ENCODE measurements around the gene HNF4A.
"Not testable (repeated sequence)": the region's sequence is repeated elsewhere in the genome, so short reads cannot be mapped to it uniquely, and the experiment has no call there.

The HNF4A gene

DNA sequence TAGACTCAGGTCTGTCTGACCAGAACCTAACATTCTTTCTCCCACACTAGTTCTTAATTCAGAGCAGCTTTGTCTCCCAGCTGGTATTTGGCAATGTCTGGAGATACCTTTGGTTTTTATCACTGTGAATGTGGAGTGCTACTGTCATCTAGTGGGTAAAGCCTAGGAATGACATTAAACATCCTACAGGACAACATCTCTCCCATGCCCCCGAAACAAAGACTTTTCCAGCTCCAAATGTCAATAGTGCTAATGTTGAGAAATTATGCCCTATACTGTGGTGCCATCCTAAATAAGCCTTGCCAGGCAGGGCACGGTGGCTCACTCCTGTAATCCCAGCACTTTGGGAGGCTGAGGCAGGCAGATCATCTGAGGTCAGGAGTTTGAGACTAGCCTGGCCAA is 116.0 kb downstream of the HNF4A start:
- CTCF ChIA-PET, result interaction anchor here (0.6 to 2.1 kb wide), 12 partner anchors 18 to 258 kb away, joined by 3 to 14 read pairs (median 4); no protein-coding TSS in a partner anchor
- H3K4me3 ChIP-seq (ENCODE audit: low read depth, low read length), result no peak overlapping the region
- no peaks in the 10 kb centered on the region for H3K4me1 ChIP-seq (ENCODE audit: control insufficient read depth, insufficient read depth, low read length)
- H3K9me3 ChIP-seq (ENCODE audit: control insufficient read depth, insufficient read depth, low read depth, low read length), result no peaks in the 10 kb centered on the region
- POLR2A ChIA-PET, result no interaction called here
- TF ChIP-seq ZNF561 (tag by site-specific recombination; IDR thresholded peaks at IDR 0.05; ENCODE audit: borderline replicate concordance), result no peak
- no peak for TF ChIP-seq ZNF701 (tag by site-specific recombination; IDR thresholded peaks at IDR 0.05)
- TF ChIP-seq SP3 (tag by site-specific recombination; IDR thresholded peaks at IDR 0.05), result no peak
- no peak for TF ChIP-seq ZNF302 (tag by site-specific recombination; IDR thresholded peaks at IDR 0.05; ENCODE audit: low read depth)
- peak; percentile 87 for TF ChIP-seq ZNF654 (tag by site-specific recombination; IDR thresholded peaks at IDR 0.05; ENCODE audit: low read depth)
- TF ChIP-seq ZNF560 (tag by site-specific recombination; IDR thresholded peaks at IDR 0.05; ENCODE audit: borderline replicate concordance), result no peak
- TF ChIP-seq, protein P1, sequence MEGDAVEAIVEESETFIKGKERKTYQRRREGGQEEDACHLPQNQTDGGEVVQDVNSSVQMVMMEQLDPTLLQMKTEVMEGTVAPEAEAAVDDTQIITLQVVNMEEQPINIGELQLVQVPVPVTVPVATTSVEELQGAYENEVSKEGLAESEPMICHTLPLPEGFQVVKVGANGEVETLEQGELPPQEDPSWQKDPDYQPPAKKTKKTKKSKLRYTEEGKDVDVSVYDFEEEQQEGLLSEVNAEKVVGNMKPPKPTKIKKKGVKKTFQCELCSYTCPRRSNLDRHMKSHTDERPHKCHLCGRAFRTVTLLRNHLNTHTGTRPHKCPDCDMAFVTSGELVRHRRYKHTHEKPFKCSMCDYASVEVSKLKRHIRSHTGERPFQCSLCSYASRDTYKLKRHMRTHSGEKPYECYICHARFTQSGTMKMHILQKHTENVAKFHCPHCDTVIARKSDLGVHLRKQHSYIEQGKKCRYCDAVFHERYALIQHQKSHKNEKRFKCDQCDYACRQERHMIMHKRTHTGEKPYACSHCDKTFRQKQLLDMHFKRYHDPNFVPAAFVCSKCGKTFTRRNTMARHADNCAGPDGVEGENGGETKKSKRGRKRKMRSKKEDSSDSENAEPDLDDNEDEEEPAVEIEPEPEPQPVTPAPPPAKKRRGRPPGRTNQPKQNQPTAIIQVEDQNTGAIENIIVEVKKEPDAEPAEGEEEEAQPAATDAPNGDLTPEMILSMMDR (tag by site-specific recombination; IDR thresholded peaks at IDR 0.05), result peak; percentile 88
- H3K27ac ChIP-seq (ENCODE audit: extremely low read depth, low read depth, low read length), result no peak overlapping the region
- H3K36me3 ChIP-seq (ENCODE audit: control insufficient read depth in 2 of 2, insufficient read depth in 1 of 2, low read length in 2 of 2), result no peaks in the 10 kb centered on the region

DNA sequence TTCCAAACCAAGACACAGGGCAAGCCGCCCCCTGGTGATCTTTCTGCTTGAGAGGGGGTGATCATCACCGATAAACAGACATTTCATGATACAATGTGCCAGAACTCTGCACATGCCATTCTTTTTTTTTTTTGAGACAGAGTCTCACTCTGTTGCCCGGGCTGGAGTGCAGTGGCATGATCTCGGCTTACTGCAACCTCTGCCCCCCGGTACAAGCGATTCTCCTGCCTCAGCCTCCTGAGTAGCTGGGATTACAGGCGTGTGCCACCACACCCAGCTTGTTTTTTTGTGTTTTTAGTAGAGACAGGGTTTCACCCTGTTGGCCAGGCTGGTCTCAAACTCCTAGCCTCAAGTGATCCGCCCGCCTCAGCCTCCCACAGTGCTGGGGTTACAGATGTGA is 116.8 kb downstream of the HNF4A start:
- H3K4me1 ChIP-seq (ENCODE audit: control insufficient read depth, insufficient read depth, low read length); H3K9me3 ChIP-seq (ENCODE audit: control insufficient read depth, insufficient read depth, low read depth, low read length); H3K36me3 ChIP-seq (ENCODE audit: control insufficient read depth in 2 of 2, insufficient read depth in 1 of 2, low read length in 2 of 2); H3K4me3 ChIP-seq (ENCODE audit: low read depth, low read length); H3K27ac ChIP-seq (ENCODE audit: extremely low read depth, low read depth, low read length); POLR2A ChIA-PET: not testable (repeated sequence)
- CTCF ChIA-PET, result interaction anchor here (0.6 to 2.1 kb wide), 7 partner anchors 33 to 1660 kb away, joined by 3 to 14 read pairs (median 4); no protein-coding TSS in a partner anchor

DNA sequence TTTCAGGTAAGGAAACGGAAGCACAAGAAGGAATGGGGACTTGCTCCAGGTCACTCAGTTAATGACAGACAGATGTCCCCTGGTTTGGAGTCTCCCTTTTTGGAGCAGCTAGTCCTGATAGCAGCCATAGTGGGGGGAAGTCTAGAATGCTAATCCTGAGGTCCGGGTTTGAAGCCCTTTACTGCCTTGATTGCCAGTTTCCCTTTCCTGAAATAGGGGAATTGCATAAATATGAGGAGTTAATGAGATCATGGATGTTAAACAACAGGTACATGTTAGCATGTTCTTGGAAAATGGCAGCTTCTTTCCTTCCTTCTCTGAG is 119.8 kb downstream of the HNF4A start:
- TF ChIP-seq ZNF335 (tag by site-specific recombination; conservative IDR thresholded peaks at IDR 0.05) (peak; percentile 86), ZNF660 (tag by site-specific recombination; IDR thresholded peaks at IDR 0.05) (peak; percentile 44; the same call in 1 of the 2 replicates)
- TF ChIP-seq, protein P2, sequence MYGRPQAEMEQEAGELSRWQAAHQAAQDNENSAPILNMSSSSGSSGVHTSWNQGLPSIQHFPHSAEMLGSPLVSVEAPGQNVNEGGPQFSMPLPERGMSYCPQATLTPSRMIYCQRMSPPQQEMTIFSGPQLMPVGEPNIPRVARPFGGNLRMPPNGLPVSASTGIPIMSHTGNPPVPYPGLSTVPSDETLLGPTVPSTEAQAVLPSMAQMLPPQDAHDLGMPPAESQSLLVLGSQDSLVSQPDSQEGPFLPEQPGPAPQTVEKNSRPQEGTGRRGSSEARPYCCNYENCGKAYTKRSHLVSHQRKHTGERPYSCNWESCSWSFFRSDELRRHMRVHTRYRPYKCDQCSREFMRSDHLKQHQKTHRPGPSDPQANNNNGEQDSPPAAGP (tag by site-specific recombination; IDR thresholded peaks at IDR 0.05), result no peak
- Histone ChIP-seq H3K27ac (ENCODE audit: extremely low read depth, low read depth, low read length) (no peak overlapping the region), H3K36me3 (ENCODE audit: control insufficient read depth in 2 of 2, insufficient read depth in 1 of 2, low read length in 2 of 2) (peaks cover 0 to 8% of the 10 kb centered on the region in 2 experiments; a peak in 2 of 3 replicates), H3K4me3 (ENCODE audit: low read depth, low read length) (peak overlapping the region; percentile 83), H3K4me1 (ENCODE audit: control insufficient read depth, insufficient read depth, low read length) (no peaks in the 10 kb centered on the region), H3K9me3 (ENCODE audit: control insufficient read depth, insufficient read depth, low read depth, low read length) (no peaks in the 10 kb centered on the region)
- CTCF ChIA-PET, result interaction anchor here (1.0 to 1.2 kb wide), 4 partner anchors 76 to 266 kb away, joined by 3 to 5 read pairs (median 4); no protein-coding TSS in a partner anchor
- POLR2A ChIA-PET, result interaction anchor here (0.6 to 1.4 kb wide), 9 partner anchors 9 to 188 kb away, joined by 3 to 5 read pairs (median 3); no protein-coding TSS in a partner anchor

DNA sequence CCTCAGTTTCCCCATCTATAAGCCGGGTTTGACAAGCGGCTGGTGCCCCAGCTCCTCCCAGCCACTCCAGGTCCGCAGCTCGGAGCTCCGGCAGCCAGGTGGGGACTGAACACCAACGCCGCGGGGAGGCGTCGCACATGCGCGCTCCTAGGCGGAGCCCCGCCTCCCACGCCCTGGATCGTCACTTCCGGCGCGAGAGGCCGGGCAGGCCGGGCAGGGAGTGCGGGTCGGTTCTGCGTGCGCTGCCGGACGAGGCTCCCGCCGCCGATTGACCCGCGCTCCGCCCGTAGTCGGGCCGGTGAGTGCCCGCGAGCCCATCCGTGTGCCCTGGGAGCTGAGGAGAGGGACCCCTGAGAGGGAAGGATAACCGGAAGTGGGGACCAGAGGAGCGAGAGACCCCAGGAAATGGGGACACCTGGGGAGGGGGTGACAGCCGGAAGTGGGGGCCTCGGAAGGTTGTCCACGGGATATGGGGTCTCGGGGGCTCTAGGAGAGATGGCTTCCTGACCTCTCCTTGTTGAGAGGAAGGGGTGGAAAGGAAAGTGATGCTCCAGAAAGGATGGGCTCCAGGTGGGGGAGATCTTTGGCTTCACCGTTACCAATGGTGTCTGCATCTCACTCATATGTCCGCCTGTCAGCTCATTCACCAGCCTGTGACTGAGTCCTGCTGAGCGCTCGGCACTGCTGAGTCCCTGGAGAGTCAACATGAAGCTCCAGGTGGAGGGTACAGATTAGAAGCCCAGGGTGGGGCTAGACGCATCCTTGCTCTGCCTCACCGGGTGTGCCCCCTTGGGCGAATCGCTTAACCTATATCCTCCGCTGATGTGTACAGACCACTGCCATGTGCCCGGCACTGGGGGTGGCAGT is 120.4 kb downstream of the HNF4A start, which contains the start of gene TTPAL:
TSS of gene TTPAL (plus strand) at position 181 of the 867 bp plus-strand sequence. CDS start 4,126 bp downstream, outside the sequence.
- peak within 1 kb of the TSS; percentile 65; the same call in 1 of the 2 replicates for H3K27ac ChIP-seq (ENCODE audit: extremely low read depth, low read depth, low read length)
- H3K4me1 ChIP-seq (ENCODE audit: control insufficient read depth, insufficient read depth, low read length), result no peaks in the 10 kb centered on the region
- peaks cover 0 to 14% of the 10 kb centered on the region in 2 experiments; a peak in 2 of 3 replicates for H3K36me3 ChIP-seq (ENCODE audit: control insufficient read depth in 2 of 2, insufficient read depth in 1 of 2, low read length in 2 of 2)
- ChIA-PET POLR2A (interaction anchor here (0.6 to 1.4 kb wide), 9 partner anchors 9 to 188 kb away, joined by 3 to 5 read pairs (median 3); no protein-coding TSS in a partner anchor), CTCF (interaction anchor here (1.0 to 1.2 kb wide), 4 partner anchors 76 to 267 kb away, joined by 3 to 5 read pairs (median 4); no protein-coding TSS in a partner anchor)
- peak within 1 kb of the TSS; percentile 83 for H3K4me3 ChIP-seq (ENCODE audit: low read depth, low read length)
- H3K9me3 ChIP-seq (ENCODE audit: control insufficient read depth, insufficient read depth, low read depth, low read length), result no peaks in the 10 kb centered on the region
- TF ChIP-seq ZNF707 (tag by site-specific recombination; IDR thresholded peaks at IDR 0.05), result no peak
- TF ChIP-seq KLF7 (tag by site-specific recombination; IDR thresholded peaks at IDR 0.05; ENCODE audit: borderline replicate concordance), result peak; percentile 54; the same call in 1 of the 2 replicates
- TF ChIP-seq KLF16 (tag by site-specific recombination; IDR thresholded peaks at IDR 0.05), result peak; percentile 73; the same call in 1 of the 2 replicates
- no peak for TF ChIP-seq HOXA7 (CRISPR knock-in tag; IDR thresholded peaks at IDR 0.05; ENCODE audit: borderline replicate concordance)
- TF ChIP-seq KLF8 (tag by site-specific recombination; IDR thresholded peaks at IDR 0.05), result peak; percentile 94
- no peak for TF ChIP-seq ZNF621 (tag by site-specific recombination; IDR thresholded peaks at IDR 0.05)
- TF ChIP-seq, protein P3, sequence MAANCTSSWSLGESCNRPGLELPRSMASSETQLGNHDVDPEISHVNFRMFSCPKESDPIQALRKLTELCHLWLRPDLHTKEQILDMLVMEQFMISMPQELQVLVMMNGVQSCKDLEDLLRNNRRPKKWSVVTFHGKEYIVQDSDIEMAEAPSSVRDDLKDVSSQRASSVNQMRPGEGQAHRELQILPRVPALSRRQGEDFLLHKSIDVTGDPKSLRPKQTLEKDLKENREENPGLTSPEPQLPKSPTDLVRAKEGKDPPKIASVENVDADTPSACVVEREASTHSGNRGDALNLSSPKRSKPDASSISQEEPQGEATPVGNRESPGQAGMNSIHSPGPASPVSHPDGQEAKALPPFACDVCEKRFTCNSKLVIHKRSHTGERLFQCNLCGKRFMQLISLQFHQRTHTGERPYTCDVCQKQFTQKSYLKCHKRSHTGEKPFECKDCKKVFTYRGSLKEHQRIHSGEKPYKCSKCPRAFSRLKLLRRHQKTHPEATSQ (tag by site-specific recombination; IDR thresholded peaks at IDR 0.05), result 0 out of 2 replicates have a peak, but pooled peaks have one; percentile 77
- no peak for TF ChIP-seq ZNF549 (tag by site-specific recombination; IDR thresholded peaks at IDR 0.05)
- peak; percentile 75; the same call in 1 of the 2 replicates for TF ChIP-seq ZNF610 (tag by site-specific recombination; IDR thresholded peaks at IDR 0.05; ENCODE audit: borderline replicate concordance)
- TF ChIP-seq ZBTB21 (tag by site-specific recombination; IDR thresholded peaks at IDR 0.05), result 0 out of 2 replicates have a peak, but pooled peaks have one; percentile 12
- peak; percentile 80 for TF ChIP-seq EGR2 (tag by site-specific recombination; IDR thresholded peaks at IDR 0.05; ENCODE audit: low read depth)
- TF ChIP-seq SCRT2 (tag by site-specific recombination; IDR thresholded peaks at IDR 0.05), result peak; percentile 93; the same call in 1 of the 2 replicates
